IPS DF 19.7 (cell line): Measurements from ENCODE around the gene PHF14.
"Not testable (repeated sequence)": the region's sequence is repeated elsewhere in the genome, so short reads cannot be mapped to it uniquely, and the experiment has no call there.

Experiments
- DNase-seq: peaks from one replicate; pipeline ENCODE4 v3.0.0-alpha.2; 2013; ENCODE audit warnings: low read depth, low spot score

The PHF14 gene

GRCh38 chr7:10973061-10973941 lies at the start of gene PHF14:
Gene PHF14, plus strand, starts transcription at chr7:10973872. Its CDS starts 452 bp downstream, at chr7:10974324.
- peak; percentile 99 for DNase-seq

DNA sequence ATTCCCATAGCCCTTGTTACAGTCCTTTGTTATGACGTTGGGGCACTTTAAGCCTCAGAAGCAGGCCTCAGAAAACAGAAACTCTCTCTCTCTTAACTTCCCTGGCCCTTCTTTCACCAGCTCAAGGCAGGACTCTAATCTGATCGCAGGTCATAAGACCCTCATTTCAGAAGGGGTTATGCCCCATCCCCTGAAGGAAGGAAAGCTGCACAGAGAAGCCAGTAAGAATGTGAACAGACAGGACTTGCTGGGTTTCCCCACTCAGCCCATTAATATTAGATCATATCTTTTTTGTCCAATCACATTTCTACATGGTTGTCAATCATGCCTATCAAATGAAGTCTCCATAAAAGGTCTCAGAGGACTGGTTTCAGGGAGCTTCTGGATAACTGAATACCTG lies 49.3 kb upstream of the PHF14 start:
- DNase-seq = no peak

DNA sequence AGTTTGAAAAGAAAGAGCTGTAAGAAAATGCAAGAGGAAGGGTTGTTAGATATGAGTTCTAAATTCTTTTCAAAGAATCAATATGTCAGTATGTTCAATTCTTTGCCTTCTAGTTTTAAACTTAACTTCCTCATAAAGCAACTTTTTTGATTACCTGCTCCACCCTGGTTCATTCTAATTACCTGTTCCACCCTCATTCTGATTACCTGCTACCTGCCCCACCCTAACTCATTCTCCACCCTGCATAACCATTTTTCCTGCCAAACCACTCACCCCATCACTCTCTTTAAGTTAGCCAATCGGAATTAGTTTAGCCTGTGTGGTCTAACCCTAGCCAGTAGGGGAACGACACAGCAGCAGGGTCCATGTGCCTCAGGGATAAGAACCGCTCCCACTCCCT lies 45.5 kb upstream of the PHF14 start:
- not testable (repeated sequence) for DNase-seq

- DNase-seq = no peak
Observed at GRCh38 chr7:10930551-10930950, 43.1 kb upstream of the PHF14 start.

DNA sequence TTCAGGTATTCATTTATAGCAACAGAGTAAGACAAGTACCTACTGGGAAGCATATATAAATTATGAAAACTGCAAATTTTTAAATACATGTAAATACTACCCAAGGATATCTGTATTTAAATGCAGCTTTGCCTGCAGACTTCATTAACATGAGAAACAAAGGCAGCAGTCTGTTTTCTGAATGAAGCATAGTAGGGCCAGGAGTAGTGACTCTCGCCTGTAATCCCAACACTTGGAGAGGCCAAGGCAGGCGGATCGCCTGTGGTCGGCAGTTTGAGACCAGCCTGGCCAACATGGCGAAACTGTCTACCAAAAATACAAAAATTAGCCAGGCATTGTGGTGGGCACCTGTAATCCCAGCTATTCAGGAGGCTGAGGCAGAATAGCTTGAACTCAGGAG lies 42.5 kb upstream of the PHF14 start:
- DNase-seq = no peak

GRCh38 chr7:10934292-10934691 lies 39.4 kb upstream of the PHF14 start:
- DNase-seq = no peak

- DNase-seq = no peak
Observed at GRCh38 chr7:10939237-10939910, 34.3 kb upstream of the PHF14 start.

DNA sequence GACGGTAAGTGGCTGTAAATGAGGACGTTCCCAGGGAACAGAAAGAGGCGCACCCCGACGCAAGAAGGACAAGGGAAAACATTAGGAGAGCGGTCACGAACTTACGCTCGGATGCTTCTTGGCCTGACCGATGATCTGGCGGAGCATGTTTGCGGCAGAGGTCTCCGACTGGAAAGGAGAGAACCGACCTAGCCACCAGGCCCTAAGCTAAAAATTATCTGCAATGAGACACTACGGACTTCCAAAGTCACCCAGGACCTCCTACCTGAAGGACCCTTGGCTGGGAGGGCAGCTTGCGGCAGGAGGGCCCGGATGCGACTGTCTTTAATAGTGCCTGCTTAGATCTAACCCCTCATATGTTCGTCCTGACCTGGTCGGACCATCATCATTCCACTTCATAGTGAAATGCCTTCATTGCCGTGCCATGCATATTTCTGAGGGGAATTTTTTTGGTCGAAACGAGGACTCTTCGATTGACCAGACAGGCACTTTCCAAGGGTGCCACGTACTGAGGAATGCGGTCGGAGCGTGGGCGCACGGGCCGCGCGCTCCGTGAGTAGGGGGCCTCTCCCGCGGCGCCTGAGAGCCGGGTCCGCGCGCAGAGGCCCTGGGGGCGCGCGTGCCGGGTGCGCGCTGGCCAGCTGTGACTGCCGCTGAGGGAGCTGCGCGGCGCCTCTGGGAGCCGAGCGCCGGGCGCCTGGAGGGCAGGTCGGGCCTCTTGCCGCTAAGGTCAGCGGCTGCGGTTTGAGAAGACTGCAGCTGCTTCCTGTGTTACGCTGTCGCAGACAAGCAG lies 33.6 kb upstream of the PHF14 start:
- DNase-seq = no peak

GRCh38 chr7:10940704-10941355 lies 32.8 kb upstream of the PHF14 start:
- DNase-seq = no peak

DNA sequence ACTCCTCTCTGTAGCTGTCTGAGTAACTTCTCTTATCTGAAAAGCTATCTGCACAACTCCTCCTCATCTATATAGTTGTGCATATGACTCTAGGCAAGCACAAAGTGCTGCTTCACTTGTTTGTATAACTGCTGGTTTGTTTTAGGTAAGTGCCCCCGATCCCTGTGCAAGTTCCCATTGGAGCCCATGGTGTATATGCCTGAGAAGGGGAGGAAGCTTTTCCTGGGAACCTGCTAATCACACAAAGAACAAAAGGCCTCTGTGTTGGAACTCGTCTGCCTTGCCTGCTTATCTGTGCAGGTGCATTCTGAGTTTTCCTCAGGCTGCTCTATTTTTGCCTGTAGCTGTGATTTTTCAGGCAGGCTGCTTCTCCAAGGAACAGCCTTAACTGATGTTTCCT lies 23.2 kb upstream of the PHF14 start:
- no peak for DNase-seq

GRCh38 chr7:10950974-10951578 lies 22.6 kb upstream of the PHF14 start:
- not testable (repeated sequence) for DNase-seq

GRCh38 chr7:10952588-10952987 lies 21.1 kb upstream of the PHF14 start:
- no peak for DNase-seq

DNA sequence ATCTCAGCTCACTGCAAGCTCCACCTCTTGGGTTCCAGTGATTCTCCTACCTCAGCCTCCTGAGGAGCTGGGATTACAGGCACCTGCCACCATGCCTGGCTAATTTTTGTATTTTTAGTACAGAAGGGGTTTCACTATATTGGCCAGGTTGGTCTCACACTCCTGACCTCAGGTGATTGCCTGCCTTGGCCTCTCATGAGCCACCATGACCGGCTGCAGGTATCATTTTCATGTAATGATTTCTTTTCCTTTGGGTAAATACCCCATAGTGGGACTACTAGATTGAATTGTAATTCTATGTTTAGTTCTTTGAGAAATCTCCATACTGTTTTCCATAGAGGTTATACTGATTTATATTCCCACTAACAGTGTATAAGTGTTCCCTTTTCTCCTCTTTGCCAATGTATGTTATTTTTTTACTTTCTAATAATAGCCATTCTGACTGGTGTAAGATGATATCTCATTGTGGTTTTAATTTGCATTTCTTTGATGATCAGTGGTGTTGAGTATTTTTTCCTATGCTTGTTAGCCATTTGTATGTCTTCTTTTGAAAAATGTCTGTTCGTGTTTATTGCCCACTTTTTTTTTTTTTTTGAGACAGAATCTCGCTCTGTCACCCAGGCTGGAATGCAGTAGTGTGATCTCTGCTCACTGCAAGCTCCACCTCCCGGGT lies 20.5 kb upstream of the PHF14 start:
- not testable (repeated sequence) for DNase-seq

DNA sequence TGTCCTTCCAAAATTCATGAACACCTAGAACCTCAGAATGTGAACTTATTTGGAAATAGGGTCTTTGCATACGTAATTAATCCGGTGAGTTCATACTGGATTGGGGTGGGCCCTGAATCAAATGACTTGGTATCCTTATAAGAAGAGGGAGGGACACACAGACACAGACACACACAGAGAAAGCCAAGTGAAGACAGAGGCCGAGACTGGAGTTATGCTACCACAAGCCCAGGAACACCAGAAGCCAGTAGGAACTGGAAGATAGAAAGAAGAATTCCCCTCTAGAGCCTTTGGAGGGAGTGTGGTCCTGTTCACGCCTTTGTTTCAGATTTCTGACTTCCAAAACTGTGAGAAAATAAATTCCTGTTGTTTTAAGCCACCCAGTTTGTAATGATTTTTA lies 17.1 kb upstream of the PHF14 start:
- DNase-seq = no peak

GRCh38 chr7:10960242-10960641 lies 13.4 kb upstream of the PHF14 start:
- not testable (repeated sequence) for DNase-seq

DNA sequence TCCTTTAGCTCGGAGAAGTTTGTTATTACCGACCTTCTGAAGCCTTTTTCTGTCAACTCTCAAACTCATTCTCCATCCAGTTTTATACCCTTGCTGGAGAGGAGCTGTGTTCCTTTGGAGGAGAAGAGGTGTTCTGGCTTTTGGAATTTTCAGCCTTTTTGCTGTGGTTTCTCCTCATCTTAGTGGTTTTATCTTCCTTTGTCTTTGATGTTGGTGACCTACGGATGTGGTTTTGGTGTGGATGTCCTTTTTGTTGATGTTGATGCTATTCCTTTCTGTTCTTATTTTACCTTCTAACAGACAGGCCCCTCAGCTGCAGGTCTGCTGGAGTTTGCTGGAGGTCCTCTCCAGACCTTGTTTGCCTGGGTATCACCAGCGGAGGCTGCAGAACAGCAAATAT lies 8.7 kb upstream of the PHF14 start:
- not testable (repeated sequence) for DNase-seq

DNA sequence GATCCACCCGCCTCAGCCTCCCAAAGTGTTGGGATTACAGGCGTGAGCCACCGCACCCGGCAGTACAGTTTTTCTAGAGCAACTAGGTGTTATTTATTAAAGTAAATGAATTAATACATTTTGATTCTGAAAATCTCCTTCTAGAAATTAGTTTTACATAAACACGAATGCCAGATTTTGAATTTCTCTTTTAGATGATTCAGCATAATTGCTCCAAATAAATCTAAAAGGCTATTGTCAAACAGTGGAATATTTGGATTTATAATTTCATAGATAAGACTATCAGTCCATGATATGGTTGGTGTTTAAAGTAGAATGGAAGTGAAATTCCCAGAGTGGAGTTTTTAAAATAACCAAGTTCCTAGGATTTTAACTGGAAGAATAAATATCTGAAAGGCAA lies 1.5 kb upstream of the PHF14 start:
- no peak for DNase-seq

GRCh38 chr7:10973942-10974911 lies 555 bp downstream of the PHF14 start:
- no peak for DNase-seq

DNA sequence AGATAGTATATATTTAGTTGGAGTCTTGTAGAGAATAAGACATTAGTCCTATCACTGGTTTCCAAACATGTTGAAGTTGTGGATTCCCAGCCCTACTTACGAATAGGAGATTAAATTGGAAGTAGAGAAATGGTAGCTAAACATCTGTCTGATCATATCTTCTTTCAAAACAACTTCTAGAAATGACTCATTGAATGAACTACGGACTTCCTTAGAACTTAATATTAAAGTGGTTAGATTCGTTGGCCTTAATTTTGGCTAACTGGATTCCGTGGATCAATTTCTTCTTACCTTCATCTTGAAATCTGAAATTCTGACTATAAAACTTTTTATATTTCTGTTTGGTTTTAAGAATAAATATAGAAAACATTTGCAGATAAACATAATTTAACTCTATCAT lies 3.4 kb downstream of the PHF14 start:
- DNase-seq = no peak
